ENCODE results near the gene CD274. TPM values are rescaled to one million over a fixed set of nuclear protein-coding genes. Genes with fewer than 3 reads are reported as not detected.

CD274 gene
- total and polyA plus RNA-seq, 4 experiments from 2014 or later = 7.9 to 23.0 (median 13.5) TPM

DNA sequence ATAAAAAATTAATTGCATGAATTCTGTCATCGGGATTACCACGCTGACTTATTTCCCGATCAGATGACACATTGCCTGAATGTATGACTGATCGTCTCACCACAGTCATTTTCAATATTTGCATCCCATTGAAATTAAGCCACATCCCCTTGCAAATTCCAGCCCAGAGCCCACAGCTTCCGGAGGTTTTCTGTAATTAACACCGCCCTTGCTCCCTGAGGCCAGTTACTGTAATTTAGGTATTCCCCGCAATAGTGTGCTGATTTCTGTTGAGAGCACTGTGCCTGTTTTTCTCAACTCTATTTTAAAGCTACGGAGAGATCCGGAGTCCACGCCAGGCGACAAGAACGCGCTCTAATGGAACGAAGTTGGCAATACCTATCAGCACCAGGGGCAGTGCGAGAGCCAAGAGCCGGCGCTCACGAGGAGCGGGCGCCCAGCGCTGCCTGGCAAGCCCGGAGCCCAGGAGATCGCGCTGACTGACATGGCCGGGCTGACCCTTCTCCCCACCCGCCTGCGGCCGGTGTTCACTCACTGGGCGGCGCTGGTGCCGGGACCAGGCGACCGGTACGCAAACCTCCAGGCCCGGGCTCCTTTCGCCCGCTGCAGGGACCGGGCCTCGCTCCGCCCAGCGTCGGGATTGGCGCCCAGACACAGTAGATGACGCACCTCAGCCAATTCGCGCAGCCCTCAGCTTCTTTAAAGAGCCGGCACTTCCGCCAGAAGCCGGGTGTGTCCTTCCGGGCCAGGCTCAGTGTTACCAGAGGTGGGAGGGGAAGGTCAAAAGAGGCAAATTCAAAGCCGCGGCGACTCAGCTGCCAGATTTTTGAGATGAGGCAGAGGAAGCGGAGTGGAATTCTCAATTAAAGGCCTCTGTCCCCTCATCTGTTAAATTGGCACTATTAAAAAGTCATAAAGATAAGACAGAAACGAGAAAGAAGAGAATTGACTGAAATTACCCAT, 12.8 kb upstream of the CD274 start, which contains the start of gene PLGRKT:
Gene PLGRKT, minus strand, starts transcription at position 672 of the 963 bp plus-strand sequence. CDS start 5,948 bp downstream, outside the sequence.
- Mint-ChIP-seq H3K4me3 (peak within 1 kb of the TSS; percentile 91 to 98 (median 94)), H3K4me1 (peaks cover 25 to 46% (median 36%) of the 10 kb centered on the region in 4 donors), H3K27me3 (no peaks in the 10 kb centered on the region), H3K9me3 (no peaks in the 10 kb centered on the region), H3K36me3 (peaks cover 10 to 28% of the 10 kb centered on the region in 2 donors), H3K27ac (peak within 1 kb of the TSS; percentile 99 to 100 (median 99))
- peak; percentile 89 to 95 (median 91) for DNase-seq
- POLR2A ChIA-PET (ENCODE audit: partially characterized antibody) = interaction anchor here (0.5 to 6.9 kb wide), 30 partner anchors 10 to 1911 kb away, joined by 3 to 136 read pairs (median 4); partner anchors contain the start of genes AK3, CD274, CDC37L1 and INSL6
- H3K4me1 ChIP-seq (ENCODE audit: insufficient read depth, low read length) = peaks cover 23% of the 10 kb centered on the region
- no peaks in the 10 kb centered on the region for H3K9me3 ChIP-seq (ENCODE audit: control insufficient read depth in 1 of 2, low read length in 2 of 2)
- CTCF ChIA-PET (ENCODE audit: partially characterized antibody) = interaction anchor here (0.5 to 8.9 kb wide), 15 partner anchors 11 to 980 kb away, joined by 3 to 107 read pairs (median 5); partner anchors contain the start of genes CD274, INSL6 and RIC1
- intact Hi-C loops (cut with micrococcal nuclease) = loop anchor here (1.0 to 10.0 kb wide), 13 partner anchors 12 to 1910 kb away; partner anchors contain the start of genes AK3, CD274, CDC37L1 and JAK2
- H3K27me3 ChIP-seq (ENCODE audit: insufficient read depth, low read length) = no peaks in the 10 kb centered on the region
- peak within 1 kb of the TSS; percentile 92 for H3K27ac ChIP-seq (ENCODE audit: low read depth, low read length)
- peak within 1 kb of the TSS; percentile 71 to 83 for H3K4me3 ChIP-seq (ENCODE audit: low read length in 2 of 2)
- peaks cover 7% of the 10 kb centered on the region for H3K36me3 ChIP-seq (ENCODE audit: insufficient read depth, low read length)

- Mint-ChIP-seq H3K27ac (peak overlapping the region; percentile 99 to 100 (median 99)), H3K36me3 (peaks cover 6 to 28% of the 10 kb centered on the region in 2 donors), H3K27me3 (no peaks in the 10 kb centered on the region), H3K9me3 (no peaks in the 10 kb centered on the region), H3K4me1 (peaks cover 25 to 48% (median 37%) of the 10 kb centered on the region in 4 donors), H3K4me3 (peak overlapping the region; percentile 91 to 98 (median 94))
- Histone ChIP-seq H3K27me3 (ENCODE audit: insufficient read depth, low read length) (no peaks in the 10 kb centered on the region), H3K4me1 (ENCODE audit: insufficient read depth, low read length) (peaks cover 23% of the 10 kb centered on the region), H3K27ac (ENCODE audit: low read depth, low read length) (peak overlapping the region; percentile 92), H3K9me3 (ENCODE audit: control insufficient read depth in 1 of 2, low read length in 2 of 2) (no peaks in the 10 kb centered on the region), H3K36me3 (ENCODE audit: insufficient read depth, low read length) (peaks cover 7% of the 10 kb centered on the region), H3K4me3 (ENCODE audit: low read length in 2 of 2) (peak overlapping the region in 1 of 2 donors; percentile 71)
- peak; percentile 58 to 86 (median 71) for DNase-seq
- POLR2A ChIA-PET (ENCODE audit: partially characterized antibody) = interaction anchor here (0.5 to 6.9 kb wide), 26 partner anchors 10 to 1912 kb away, joined by 3 to 136 read pairs (median 4); partner anchors contain the start of genes AK3, CD274, INSL6 and KDM4C
- CTCF ChIA-PET (ENCODE audit: partially characterized antibody) = interaction anchor here (1.0 to 8.9 kb wide), 12 partner anchors 11 to 251 kb away, joined by 3 to 107 read pairs (median 8); partner anchors contain the start of genes CD274, INSL6 and RIC1
- intact Hi-C loops (cut with micrococcal nuclease) = loop anchor here (1.0 to 10.0 kb wide), 10 partner anchors 12 to 1911 kb away; partner anchors contain the start of genes AK3, CD274, CDC37L1 and JAK2
Measured at GRCh38 chr9:5438301-5439162, 11.8 kb upstream of the CD274 start.

- peaks cover 23% of the 10 kb centered on the region for H3K4me1 ChIP-seq (ENCODE audit: insufficient read depth, low read length)
- no peak overlapping the region for H3K4me3 ChIP-seq (ENCODE audit: low read length in 2 of 2)
- no peaks in the 10 kb centered on the region for H3K9me3 Mint-ChIP-seq
- POLR2A ChIA-PET (ENCODE audit: partially characterized antibody) = interaction anchor here (0.9 to 6.9 kb wide), 2 partner anchors 8 to 168 kb away, joined by 4 to 136 read pairs; partner anchors contain the start of gene CD274
- DNase-seq = no peak
- no peaks in the 10 kb centered on the region for H3K27me3 ChIP-seq (ENCODE audit: insufficient read depth, low read length)
- H3K27me3 Mint-ChIP-seq = no peaks in the 10 kb centered on the region
- H3K9me3 ChIP-seq (ENCODE audit: control insufficient read depth in 1 of 2, low read length in 2 of 2) = no peaks in the 10 kb centered on the region
- peaks cover 22 to 49% (median 35%) of the 10 kb centered on the region in 4 donors for H3K4me1 Mint-ChIP-seq
- peaks cover 5% of the 10 kb centered on the region for H3K36me3 ChIP-seq (ENCODE audit: insufficient read depth, low read length)
- H3K27ac ChIP-seq (ENCODE audit: low read depth, low read length) = no peak overlapping the region
- peak overlapping the region in 5 of 7 donors; percentile 3 to 100 (median 78) for H3K27ac Mint-ChIP-seq
- no peak overlapping the region for H3K4me3 Mint-ChIP-seq
- H3K36me3 Mint-ChIP-seq = peaks cover 1 to 21% of the 10 kb centered on the region in 2 donors
- intact Hi-C loops (cut with micrococcal nuclease) = loop anchor here (5.0 kb wide), 1 partner anchor 253 kb away; the partner anchor contains the start of gene INSL6
- CTCF ChIA-PET (ENCODE audit: partially characterized antibody) = interaction anchor here (1.2 to 8.9 kb wide), 6 partner anchors 9 to 253 kb away, joined by 3 to 107 read pairs (median 28); partner anchors contain the start of genes CD274 and INSL6
Measured at GRCh38 chr9:5440426-5440825, 9.9 kb upstream of the CD274 start.

DNA sequence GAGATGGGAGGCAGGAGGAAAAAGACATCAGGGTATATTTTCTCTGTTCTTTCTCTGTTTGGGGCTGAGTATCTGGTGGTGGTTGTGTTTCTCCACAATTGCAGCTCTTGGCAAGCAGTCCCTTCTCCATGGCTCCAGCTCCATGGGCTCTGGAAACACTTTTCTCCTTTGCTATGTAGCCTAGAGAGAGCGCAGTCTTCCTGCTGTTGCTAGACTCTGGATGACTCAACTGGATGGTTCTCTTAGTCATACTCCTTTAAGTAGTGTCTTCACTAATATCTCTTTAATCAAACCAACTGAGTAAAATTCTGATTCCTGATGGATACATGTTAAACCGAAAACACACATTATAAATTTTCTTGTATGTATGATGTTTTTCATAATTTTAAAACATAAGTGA, 9.3 kb upstream of the CD274 start:
- Mint-ChIP-seq H3K36me3 (peaks cover 0 to 16% of the 10 kb centered on the region in 2 donors), H3K4me3 (no peak overlapping the region), H3K4me1 (peaks cover 22 to 44% (median 32%) of the 10 kb centered on the region in 4 donors), H3K27ac (peak overlapping the region in 3 of 7 donors; percentile 42 to 79 (median 67)), H3K27me3 (no peaks in the 10 kb centered on the region), H3K9me3 (no peaks in the 10 kb centered on the region)
- ChIA-PET CTCF (ENCODE audit: partially characterized antibody) (interaction anchor here (2.5 to 8.9 kb wide), 4 partner anchors 8 to 253 kb away, joined by 13 to 107 read pairs (median 62); partner anchors contain the start of genes CD274 and INSL6), POLR2A (ENCODE audit: partially characterized antibody) (interaction anchor here (6.9 kb wide), 1 partner anchor 7 kb away, joined by 136 read pairs; the partner anchor contains the start of gene CD274)
- Histone ChIP-seq H3K4me1 (ENCODE audit: insufficient read depth, low read length) (peaks cover 23% of the 10 kb centered on the region), H3K27me3 (ENCODE audit: insufficient read depth, low read length) (no peaks in the 10 kb centered on the region), H3K4me3 (ENCODE audit: low read length in 2 of 2) (no peak overlapping the region), H3K9me3 (ENCODE audit: control insufficient read depth in 1 of 2, low read length in 2 of 2) (no peaks in the 10 kb centered on the region), H3K27ac (ENCODE audit: low read depth, low read length) (no peak overlapping the region), H3K36me3 (ENCODE audit: insufficient read depth, low read length) (no peaks in the 10 kb centered on the region)
- intact Hi-C loops (cut with micrococcal nuclease) = loop anchor here (5.0 kb wide), 1 partner anchor 254 kb away; the partner anchor contains the start of gene INSL6
- no peak for DNase-seq

DNA sequence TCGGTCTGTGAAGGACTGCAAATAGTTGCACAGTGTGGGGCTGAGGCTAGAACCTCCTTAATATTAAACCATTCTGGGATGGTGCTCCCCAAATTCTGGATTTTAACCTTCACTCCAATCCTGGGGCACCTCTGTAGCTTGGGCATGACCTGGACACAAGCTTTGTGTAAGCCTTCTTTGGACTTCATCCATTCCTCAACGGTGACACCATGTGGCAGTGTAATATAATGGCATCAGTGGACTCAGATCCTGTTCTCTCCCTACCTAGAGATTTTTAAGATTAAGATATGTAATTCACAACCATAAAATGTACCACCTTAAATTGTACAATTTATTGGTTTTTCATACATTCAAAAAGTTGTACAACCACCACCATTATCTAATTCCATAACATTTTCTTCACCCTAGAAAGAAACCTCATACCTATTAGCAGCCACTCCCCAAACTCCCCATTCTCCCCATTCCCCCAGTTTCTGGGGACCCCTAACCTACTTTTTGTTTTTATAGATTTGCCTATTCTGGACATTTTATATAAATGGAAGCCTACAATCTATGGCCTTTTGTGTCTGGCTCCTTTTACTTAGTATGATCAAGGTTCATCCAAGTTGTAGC, 7.8 kb upstream of the CD274 start:
- H3K4me3 ChIP-seq (ENCODE audit: low read length in 2 of 2) = no peak overlapping the region

More for the DNA sequence above, 7.8 kb upstream of the CD274 start:
- no peak overlapping the region for H3K27ac ChIP-seq (ENCODE audit: low read depth, low read length)
- H3K9me3 Mint-ChIP-seq = peaks cover 0 to 1% (median 0%) of the 10 kb centered on the region in 8 donors
- peaks cover 25% of the 10 kb centered on the region for H3K4me1 ChIP-seq (ENCODE audit: insufficient read depth, low read length)
- peaks cover 0 to 3% of the 10 kb centered on the region in 2 donors for H3K36me3 Mint-ChIP-seq
- H3K27me3 ChIP-seq (ENCODE audit: insufficient read depth, low read length) = no peaks in the 10 kb centered on the region
- H3K4me3 Mint-ChIP-seq = peak overlapping the region in 1 of 8 donors; percentile 23
- H3K27ac Mint-ChIP-seq = peak overlapping the region in 2 of 7 donors; percentile 61 to 70
- no peaks in the 10 kb centered on the region for H3K27me3 Mint-ChIP-seq
- H3K36me3 ChIP-seq (ENCODE audit: insufficient read depth, low read length) = no peaks in the 10 kb centered on the region
- peaks cover 22 to 44% (median 31%) of the 10 kb centered on the region in 4 donors for H3K4me1 Mint-ChIP-seq
- no peak for DNase-seq
- CTCF ChIA-PET (ENCODE audit: partially characterized antibody) = interaction anchor here (0.8 to 8.9 kb wide), 8 partner anchors 7 to 684 kb away, joined by 3 to 107 read pairs (median 14); partner anchors contain the start of genes CD274 and INSL6
- intact Hi-C loops (cut with micrococcal nuclease) = loop anchor here (2.0 to 5.0 kb wide), 2 partner anchors 255 to 680 kb away; partner anchors contain the start of gene INSL6
- H3K9me3 ChIP-seq (ENCODE audit: control insufficient read depth in 1 of 2, low read length in 2 of 2) = no peaks in the 10 kb centered on the region
- POLR2A ChIA-PET (ENCODE audit: partially characterized antibody) = interaction anchor here (1.2 to 6.9 kb wide), 3 partner anchors 6 to 256 kb away, joined by 6 to 136 read pairs (median 8); partner anchors contain the start of gene CD274
